ENCODE data around the gene MUC6. TPM values are rescaled to one million over a fixed set of nuclear protein-coding genes. Genes with fewer than 3 reads are reported as not detected.

Gene MUC6
- total and polyA plus RNA-seq, 10 of the 15 experiments (the other 5 are each of a cell fraction or from before 2014, with no cell fraction given) = 0.03 TPM; not detected in 8

DNA sequence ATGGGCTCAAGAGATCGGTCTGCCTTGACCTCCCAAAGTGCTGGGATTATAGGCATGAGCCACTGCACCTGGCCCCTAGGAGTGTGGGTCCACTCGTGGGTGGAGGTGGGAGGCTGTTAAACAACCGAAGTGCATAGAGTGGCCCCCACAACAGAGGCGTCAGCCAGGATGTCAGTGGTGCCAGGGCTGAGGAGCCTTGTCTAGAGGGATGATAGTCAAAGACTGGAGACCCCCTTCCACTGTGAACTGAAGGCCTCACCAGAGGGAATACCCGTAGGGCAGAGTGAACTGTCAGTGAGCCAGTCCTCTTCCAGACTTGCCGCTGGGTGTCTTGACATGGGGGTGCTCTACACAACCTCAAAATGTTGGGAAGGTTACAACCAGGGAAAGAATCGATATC, 72.7 kb downstream of the MUC6 start:
- peaks cover 6 to 10% of the 10 kb centered on the region in 2 experiments; a peak in 3 of 4 replicates for H3K36me3 ChIP-seq (ENCODE audit: control insufficient read depth in 2 of 2, insufficient read depth in 2 of 2, low read length in 1 of 2)
- H3K27ac ChIP-seq (ENCODE audit: control insufficient read depth, insufficient read depth) = no peak overlapping the region
- no peak overlapping the region for H3K9ac ChIP-seq (ENCODE audit: control insufficient read depth, insufficient read depth, low read length)
- H3K4me3 ChIP-seq = no peak overlapping the region
- H3K4me2 ChIP-seq (ENCODE audit: control insufficient read depth, insufficient read depth) = no peak overlapping the region
- H3K27me3 ChIP-seq (replicated peaks in 1 of 2; ENCODE audit: control insufficient read depth in 2 of 2, insufficient read depth in 2 of 2, low read length in 1 of 2) = no peaks in the 10 kb centered on the region
- ATAC-seq (no peak), DNase-seq (ENCODE audit: low read depth, low spot score) (no peak), FAIRE-seq (no peak)
- ChIA-PET POLR2A (no interaction called here), CTCF (interaction anchor here (0.5 kb wide), 1 partner anchor 552 kb away, joined by 3 read pairs; no protein-coding TSS in a partner anchor), RAD21 (ENCODE audit: unreplicated experiment) (no interaction called here), SMC1A (ENCODE audit: uncharacterized antibody, unreplicated experiment) (no interaction called here)
- intact Hi-C loops (cut with micrococcal nuclease; ENCODE audit: unreplicated experiment) = no loop called here
- WGBS (ENCODE audit: insufficient coverage, insufficient replicate concordance, low lambda C conversion rate, missing lambda C conversion rate) = 96% methylated on average over 7 of the region's 7 CpGs
- no peaks in the 10 kb centered on the region for H3K9me3 ChIP-seq (replicated peaks; ENCODE audit: control insufficient read depth, insufficient read depth, low read length)
- H4K20me1 ChIP-seq (ENCODE audit: control insufficient read depth, insufficient read depth) = no peaks in the 10 kb centered on the region
- no peak overlapping the region for H2AFZ ChIP-seq (ENCODE audit: control insufficient read depth, low read depth, low read length)
- no peaks in the 10 kb centered on the region for H3K4me1 ChIP-seq (ENCODE audit: control insufficient read depth, insufficient read depth, low read length)
- in situ Hi-C loops (cut with MboI) = no loop called here
- no peaks in the 10 kb centered on the region for H3K79me2 ChIP-seq (ENCODE audit: control insufficient read depth, insufficient read depth, low read length)
- no TSS peak for BruUV-seq (replicated peaks)
- TF ChIP-seq SUZ12 (IDR thresholded peaks at IDR 0.05; ENCODE audit: unreplicated experiment) (no peak), TCF3 (IDR thresholded peaks at IDR 0.05; ENCODE audit: borderline replicate concordance, insufficient read depth, low read depth, low read length) (no peak), FOXM1 (IDR thresholded peaks at IDR 0.05; ENCODE audit: low read depth, low read length) (no peak), MYB (IDR thresholded peaks at IDR 0.05; ENCODE audit: borderline replicate concordance, low read depth, low read length) (no peak), MEF2B (IDR thresholded peaks at IDR 0.05; ENCODE audit: partially characterized antibody, poor library complexity, severe bottlenecking) (no peak), ETV6 (conservative IDR thresholded peaks at IDR 0.05 in 1 of 2, IDR thresholded peaks at IDR 0.05 in 1 of 2; ENCODE audit: borderline replicate concordance in 1 of 2, low read depth in 1 of 2) (no peak), GABPA (IDR thresholded peaks at IDR 0.05; ENCODE audit: low read depth) (no peak), BCL11A (IDR thresholded peaks at IDR 0.05; ENCODE audit: low read depth, low read length) (no peak), IRF5 (IDR thresholded peaks at IDR 0.05; ENCODE audit: borderline replicate concordance) (no peak), ZNF274 (IDR thresholded peaks at IDR 0.05; ENCODE audit: insufficient read depth, insufficient read length) (no peak), JUNB (IDR thresholded peaks at IDR 0.05) (no peak), BMI1 (IDR thresholded peaks at IDR 0.05; ENCODE audit: borderline replicate concordance) (no peak)
- TF ChIP-seq, protein P1, sequence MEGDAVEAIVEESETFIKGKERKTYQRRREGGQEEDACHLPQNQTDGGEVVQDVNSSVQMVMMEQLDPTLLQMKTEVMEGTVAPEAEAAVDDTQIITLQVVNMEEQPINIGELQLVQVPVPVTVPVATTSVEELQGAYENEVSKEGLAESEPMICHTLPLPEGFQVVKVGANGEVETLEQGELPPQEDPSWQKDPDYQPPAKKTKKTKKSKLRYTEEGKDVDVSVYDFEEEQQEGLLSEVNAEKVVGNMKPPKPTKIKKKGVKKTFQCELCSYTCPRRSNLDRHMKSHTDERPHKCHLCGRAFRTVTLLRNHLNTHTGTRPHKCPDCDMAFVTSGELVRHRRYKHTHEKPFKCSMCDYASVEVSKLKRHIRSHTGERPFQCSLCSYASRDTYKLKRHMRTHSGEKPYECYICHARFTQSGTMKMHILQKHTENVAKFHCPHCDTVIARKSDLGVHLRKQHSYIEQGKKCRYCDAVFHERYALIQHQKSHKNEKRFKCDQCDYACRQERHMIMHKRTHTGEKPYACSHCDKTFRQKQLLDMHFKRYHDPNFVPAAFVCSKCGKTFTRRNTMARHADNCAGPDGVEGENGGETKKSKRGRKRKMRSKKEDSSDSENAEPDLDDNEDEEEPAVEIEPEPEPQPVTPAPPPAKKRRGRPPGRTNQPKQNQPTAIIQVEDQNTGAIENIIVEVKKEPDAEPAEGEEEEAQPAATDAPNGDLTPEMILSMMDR (IDR thresholded peaks at IDR 0.05 in 2 of 3, conservative IDR thresholded peaks at IDR 0.05 in 1 of 3; ENCODE audit: control insufficient read depth in 2 of 3, extremely low read depth in 1 of 3, insufficient read depth in 1 of 3, low read depth in 3 of 3, low read length in 3 of 3) = no peak
- TF ChIP-seq, protein P2, sequence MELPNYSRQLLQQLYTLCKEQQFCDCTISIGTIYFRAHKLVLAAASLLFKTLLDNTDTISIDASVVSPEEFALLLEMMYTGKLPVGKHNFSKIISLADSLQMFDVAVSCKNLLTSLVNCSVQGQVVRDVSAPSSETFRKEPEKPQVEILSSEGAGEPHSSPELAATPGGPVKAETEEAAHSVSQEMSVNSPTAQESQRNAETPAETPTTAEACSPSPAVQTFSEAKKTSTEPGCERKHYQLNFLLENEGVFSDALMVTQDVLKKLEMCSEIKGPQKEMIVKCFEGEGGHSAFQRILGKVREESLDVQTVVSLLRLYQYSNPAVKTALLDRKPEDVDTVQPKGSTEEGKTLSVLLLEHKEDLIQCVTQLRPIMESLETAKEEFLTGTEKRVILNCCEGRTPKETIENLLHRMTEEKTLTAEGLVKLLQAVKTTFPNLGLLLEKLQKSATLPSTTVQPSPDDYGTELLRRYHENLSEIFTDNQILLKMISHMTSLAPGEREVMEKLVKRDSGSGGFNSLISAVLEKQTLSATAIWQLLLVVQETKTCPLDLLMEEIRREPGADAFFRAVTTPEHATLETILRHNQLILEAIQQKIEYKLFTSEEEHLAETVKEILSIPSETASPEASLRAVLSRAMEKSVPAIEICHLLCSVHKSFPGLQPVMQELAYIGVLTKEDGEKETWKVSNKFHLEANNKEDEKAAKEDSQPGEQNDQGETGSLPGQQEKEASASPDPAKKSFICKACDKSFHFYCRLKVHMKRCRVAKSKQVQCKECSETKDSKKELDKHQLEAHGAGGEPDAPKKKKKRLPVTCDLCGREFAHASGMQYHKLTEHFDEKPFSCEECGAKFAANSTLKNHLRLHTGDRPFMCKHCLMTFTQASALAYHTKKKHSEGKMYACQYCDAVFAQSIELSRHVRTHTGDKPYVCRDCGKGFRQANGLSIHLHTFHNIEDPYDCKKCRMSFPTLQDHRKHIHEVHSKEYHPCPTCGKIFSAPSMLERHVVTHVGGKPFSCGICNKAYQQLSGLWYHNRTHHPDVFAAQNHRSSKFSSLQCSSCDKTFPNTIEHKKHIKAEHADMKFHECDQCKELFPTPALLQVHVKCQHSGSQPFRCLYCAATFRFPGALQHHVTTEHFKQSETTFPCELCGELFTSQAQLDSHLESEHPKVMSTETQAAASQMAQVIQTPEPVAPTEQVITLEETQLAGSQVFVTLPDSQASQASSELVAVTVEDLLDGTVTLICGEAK (IDR thresholded peaks at IDR 0.05; ENCODE audit: borderline replicate concordance) = no peak
- TF ChIP-seq, protein P3, sequence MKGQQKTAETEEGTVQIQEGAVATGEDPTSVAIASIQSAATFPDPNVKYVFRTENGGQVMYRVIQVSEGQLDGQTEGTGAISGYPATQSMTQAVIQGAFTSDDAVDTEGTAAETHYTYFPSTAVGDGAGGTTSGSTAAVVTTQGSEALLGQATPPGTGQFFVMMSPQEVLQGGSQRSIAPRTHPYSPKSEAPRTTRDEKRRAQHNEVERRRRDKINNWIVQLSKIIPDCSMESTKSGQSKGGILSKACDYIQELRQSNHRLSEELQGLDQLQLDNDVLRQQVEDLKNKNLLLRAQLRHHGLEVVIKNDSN (IDR thresholded peaks at IDR 0.05; ENCODE audit: borderline replicate concordance, extremely low read length, insufficient read depth, low read depth, low read length) = no peak
